H9 (cell line): Measurements from ENCODE around the gene GPR42. TPM values are rescaled to one million over a fixed set of nuclear protein-coding genes. Genes with fewer than 3 reads are reported as not detected.

ENCODE experiments used
- DNase-seq: peaks from one replicate; pipeline ENCODE4 v3.0.0-alpha.2; 2017
- H2AFZ ChIP-seq: one replicate; pipeline ENCODE4 v1.6.1; 2013; ENCODE audit warnings: mild to moderate bottlenecking, low read length, control low read depth, moderate library complexity
- H2AK5ac ChIP-seq: 2 replicates; pipeline ENCODE4 v1.6.1; 2013; ENCODE audit warnings: low read length, control low read depth, mixed read lengths; ENCODE audit not compliant: insufficient read length
- H2BK120ac ChIP-seq: one replicate; pipeline ENCODE4 v1.6.1; 2013; ENCODE audit warnings: low read depth, mild to moderate bottlenecking, low read length, control low read depth, inconsistent platforms; ENCODE audit not compliant: poor library complexity, severe bottlenecking
- H2BK12ac ChIP-seq: 2 replicates; pipeline ENCODE4 v1.6.1; 2013; ENCODE audit warnings: low read length, control low read depth, mixed read lengths, low read depth; ENCODE audit not compliant: insufficient read length
- H2BK15ac ChIP-seq: 2 replicates; pipeline ENCODE4 v1.6.1; 2013; ENCODE audit warnings: low read depth, low read length, control low read depth
- H2BK20ac ChIP-seq: one replicate; pipeline ENCODE4 v1.6.1; 2013; ENCODE audit warnings: low read depth, mild to moderate bottlenecking, low read length, control low read depth, inconsistent platforms; ENCODE audit not compliant: poor library complexity, severe bottlenecking
- H2BK5ac ChIP-seq: 2 replicates; pipeline ENCODE4 v1.6.1; 2013; ENCODE audit warnings: low read length, control low read depth, mixed read lengths; ENCODE audit not compliant: insufficient read length
- H3K14ac ChIP-seq: 2 replicates; pipeline ENCODE4 v1.6.1; 2013; ENCODE audit warnings: low read length, control low read depth; ENCODE audit not compliant: insufficient read depth
- H3K18ac ChIP-seq: 2 replicates; pipeline ENCODE4 v1.6.1; 2013; ENCODE audit warnings: low read depth, mild to moderate bottlenecking, mixed read lengths, low read length, control low read depth; ENCODE audit not compliant: insufficient read length
- H3K23ac ChIP-seq: 2 replicates; pipeline ENCODE4 v1.6.1; 2013; ENCODE audit warnings: low read length, control low read depth, mixed read lengths, low read depth; ENCODE audit not compliant: insufficient read length
- H3K23me2 ChIP-seq: 2 replicates; pipeline ENCODE4 v1.6.1; 2013; ENCODE audit warnings: low read depth, mild to moderate bottlenecking, mixed read lengths, low read length, control low read depth; ENCODE audit not compliant: insufficient read length, poor library complexity, severe bottlenecking
- H3K27ac ChIP-seq: 2 replicates; pipeline ENCODE4 v1.5.1; 2013; ENCODE audit warnings: low read length, control low read depth, mixed read lengths, low read depth; ENCODE audit not compliant: insufficient read length
- H3K27me3 ChIP-seq: 2 replicates; pipeline ENCODE4 v1.6.1; 2013; ENCODE audit warnings: low read length, control low read depth, inconsistent platforms; ENCODE audit not compliant: insufficient read depth
- H3K4ac ChIP-seq: 2 replicates; pipeline ENCODE4 v1.6.1; 2013; ENCODE audit warnings: low read depth, mild to moderate bottlenecking, control low read depth, inconsistent platforms, low read length, moderate library complexity
- H3K4me1 ChIP-seq: 2 replicates; pipeline ENCODE4 v1.6.1; 2013; ENCODE audit warnings: low read length, control low read depth, inconsistent platforms; ENCODE audit not compliant: insufficient read depth
- H3K4me2 ChIP-seq: 2 replicates; pipeline ENCODE4 v1.6.1; 2013; ENCODE audit warnings: low read length, control low read depth, mixed read lengths; ENCODE audit not compliant: insufficient read length, insufficient read depth
- H3K56ac ChIP-seq: 2 replicates; pipeline ENCODE4 v1.6.1; 2013; ENCODE audit warnings: low read depth, mild to moderate bottlenecking, mixed read lengths, low read length, control low read depth; ENCODE audit not compliant: insufficient read length
- H3K79me1 ChIP-seq: 2 replicates; pipeline ENCODE4 v1.6.1; 2013; ENCODE audit warnings: low read depth, mild to moderate bottlenecking, moderate library complexity, low read length, control low read depth, inconsistent platforms; ENCODE audit not compliant: insufficient read depth, poor library complexity, severe bottlenecking
- H3K79me2 ChIP-seq: 2 replicates; pipeline ENCODE4 v1.6.1; 2013; ENCODE audit warnings: low read length, control low read depth, inconsistent platforms; ENCODE audit not compliant: insufficient read depth
- H3K9ac ChIP-seq: 2 replicates; pipeline ENCODE4 v1.6.1; 2013; ENCODE audit warnings: low read length, control low read depth, mixed read lengths; ENCODE audit not compliant: insufficient read length; ENCODE audit errors: extremely low read depth
- H3K9me3 ChIP-seq: one replicate; pipeline ENCODE4 v1.6.1; 2013; ENCODE audit warnings: low read depth, low read length, inconsistent platforms; ENCODE audit not compliant: control insufficient read depth
- H3T11ph ChIP-seq: one replicate; pipeline ENCODE4 v1.6.1; 2013; ENCODE audit warnings: mild to moderate bottlenecking, low read length, control low read depth, inconsistent platforms
- H4K20me1 ChIP-seq: one replicate; pipeline ENCODE4 v1.6.1; 2013; ENCODE audit not compliant: control insufficient read depth, insufficient read length, insufficient read depth
- H4K5ac ChIP-seq: 2 replicates; pipeline ENCODE4 v1.6.1; 2013; ENCODE audit warnings: low read depth, mild to moderate bottlenecking, mixed read lengths, low read length, control low read depth; ENCODE audit not compliant: insufficient read length
- H4K8ac ChIP-seq: replicated peaks from 2 replicates; pipeline ENCODE4 v1.6.1; 2013; ENCODE audit warnings: low read length, control low read depth, mixed read lengths, low read depth; ENCODE audit not compliant: insufficient read length
- H4K91ac ChIP-seq: 2 replicates; pipeline ENCODE4 v1.6.1; 2013; ENCODE audit warnings: low read depth, mild to moderate bottlenecking, moderate library complexity, mixed read lengths, low read length, control low read depth; ENCODE audit not compliant: insufficient read length
- H3K27ac Mint-ChIP-seq, 3 experiments: 2 replicates in 2 of 3; 3 replicates in 1 of 3; pipeline ENCODE4 v1.8.0; 2020 to 2021; ENCODE audit warnings: mixed read lengths in 3 of 3, mild to moderate bottlenecking in 1 of 3, moderate library complexity in 1 of 3
- H3K27me3 Mint-ChIP-seq: 2 replicates; pipeline ENCODE4 v1.8.0; 2021; ENCODE audit warnings: low read depth, mild to moderate bottlenecking, moderate library complexity, mixed read lengths
- H3K36me3 Mint-ChIP-seq, 3 experiments: 2 replicates in 2 of 3; 3 replicates in 1 of 3; pipeline ENCODE4 v1.8.0; 2020 to 2021; ENCODE audit warnings: low read depth in 3 of 3, mixed read lengths in 3 of 3; ENCODE audit not compliant: insufficient read depth in 1 of 3
- H3K4me1 Mint-ChIP-seq, 2 experiments: 2 replicates each; pipeline ENCODE4 v1.8.0; 2020; ENCODE audit warnings: mixed read lengths in 2 of 2
- H3K4me3 Mint-ChIP-seq, 2 experiments: 2 replicates in 1 of 2; 3 replicates in 1 of 2; pipeline ENCODE4 v1.8.0; 2020 to 2021; ENCODE audit warnings: mild to moderate bottlenecking in 2 of 2, mixed read lengths in 2 of 2, moderate library complexity in 1 of 2
- H3K9me3 Mint-ChIP-seq, 2 experiments: 2 replicates in 1 of 2; 3 replicates in 1 of 2; pipeline ENCODE4 v1.8.0; 2020; ENCODE audit warnings: mild to moderate bottlenecking in 2 of 2, mixed read lengths in 2 of 2, moderate library complexity in 1 of 2
- WGBS: extraction: QIAGEN DNeasy Blood & Tissue Kit; methylation state at CpG from one replicate; pipeline ENCODE4 v1.1.7; 2013; ENCODE audit warnings: missing lambda C conversion rate, low lambda C conversion rate, mixed read lengths; ENCODE audit not compliant: insufficient read length; ENCODE audit errors: extremely low coverage; 5-methylcytosine and 5-hydroxymethylcytosine counted together
- total RNA-seq: library from RNA; stranded (reverse); gene quantifications from 2 replicates; pipeline ENCODE4 v1.2.1, GENCODE V29; 2021
- TF ChIP-seq, protein P1 (sequence below): fragments of 200-600 bp; sonication (generic); conservative IDR thresholded peaks from 3 replicates; pipeline ENCODE4 v1.8.0; 2021; ENCODE audit warnings: antibody characterized with exemption, mild to moderate bottlenecking

The GPR42 gene
- total RNA-seq, 1 experiment from 2014 or later, result not detected

DNA sequence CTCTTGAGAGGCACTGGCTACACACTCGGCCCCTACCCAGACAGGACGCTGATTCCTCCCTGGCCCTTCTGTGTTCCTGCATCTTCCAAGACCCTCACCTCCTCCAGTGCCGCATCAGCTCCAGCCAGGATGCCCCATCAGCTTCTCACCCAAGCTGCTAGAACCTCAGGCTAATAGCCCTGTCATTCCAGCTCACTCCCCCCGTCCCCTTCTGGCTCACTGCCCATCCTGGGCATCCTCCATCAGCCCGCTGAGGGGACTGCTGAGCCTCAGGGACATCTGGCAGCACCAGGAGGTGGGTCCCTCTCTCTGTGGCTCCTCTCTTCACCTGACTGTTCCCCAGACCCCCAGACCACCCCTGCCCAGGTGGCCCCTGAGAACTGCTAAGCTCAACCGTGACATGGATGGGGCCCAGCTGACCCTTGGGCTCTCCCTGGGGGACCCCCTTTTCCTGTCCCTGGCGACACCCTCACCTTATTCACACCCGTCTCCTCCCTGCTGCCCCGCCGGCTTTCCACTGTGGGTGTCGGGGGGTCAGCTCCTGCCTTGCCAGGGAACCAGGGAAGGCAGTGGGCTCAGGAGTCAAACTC, 7.8 kb upstream of the GPR42 start:
- TF ChIP-seq, protein P1, sequence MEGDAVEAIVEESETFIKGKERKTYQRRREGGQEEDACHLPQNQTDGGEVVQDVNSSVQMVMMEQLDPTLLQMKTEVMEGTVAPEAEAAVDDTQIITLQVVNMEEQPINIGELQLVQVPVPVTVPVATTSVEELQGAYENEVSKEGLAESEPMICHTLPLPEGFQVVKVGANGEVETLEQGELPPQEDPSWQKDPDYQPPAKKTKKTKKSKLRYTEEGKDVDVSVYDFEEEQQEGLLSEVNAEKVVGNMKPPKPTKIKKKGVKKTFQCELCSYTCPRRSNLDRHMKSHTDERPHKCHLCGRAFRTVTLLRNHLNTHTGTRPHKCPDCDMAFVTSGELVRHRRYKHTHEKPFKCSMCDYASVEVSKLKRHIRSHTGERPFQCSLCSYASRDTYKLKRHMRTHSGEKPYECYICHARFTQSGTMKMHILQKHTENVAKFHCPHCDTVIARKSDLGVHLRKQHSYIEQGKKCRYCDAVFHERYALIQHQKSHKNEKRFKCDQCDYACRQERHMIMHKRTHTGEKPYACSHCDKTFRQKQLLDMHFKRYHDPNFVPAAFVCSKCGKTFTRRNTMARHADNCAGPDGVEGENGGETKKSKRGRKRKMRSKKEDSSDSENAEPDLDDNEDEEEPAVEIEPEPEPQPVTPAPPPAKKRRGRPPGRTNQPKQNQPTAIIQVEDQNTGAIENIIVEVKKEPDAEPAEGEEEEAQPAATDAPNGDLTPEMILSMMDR, result no peak
- H2BK5ac ChIP-seq, result no peak overlapping the region
- no peak overlapping the region for H2AK5ac ChIP-seq
- Mint-ChIP-seq H3K9me3 (no peaks in the 10 kb centered on the region), H3K36me3 (no peaks in the 10 kb centered on the region), H3K4me1 (peaks cover 1 to 3% of the 10 kb centered on the region in 2 experiments; a peak in 2 of 4 replicates), H3K27me3 (peaks cover 10% of the 10 kb centered on the region), H3K27ac (no peak overlapping the region), H3K4me3 (no peak overlapping the region)
- no peak overlapping the region for H4K91ac ChIP-seq
- H3T11ph ChIP-seq, result no peak overlapping the region
- H3K23me2 ChIP-seq, result no peaks in the 10 kb centered on the region
- H4K20me1 ChIP-seq, result no peaks in the 10 kb centered on the region
- no peak overlapping the region for H3K9ac ChIP-seq
- H3K79me2 ChIP-seq, result no peaks in the 10 kb centered on the region
- H3K23ac ChIP-seq, result no peak overlapping the region
- no peak overlapping the region for H3K27ac ChIP-seq
- WGBS, result no CpG with 5 or more reads among the region's 11 CpGs
- no peak overlapping the region for H2AFZ ChIP-seq
- no peak overlapping the region for H3K4ac ChIP-seq
- no peak overlapping the region for H2BK20ac ChIP-seq
- no peak overlapping the region for H3K14ac ChIP-seq
- no peak overlapping the region for H3K18ac ChIP-seq
- H2BK12ac ChIP-seq, result no peak overlapping the region
- H3K79me1 ChIP-seq, result no peaks in the 10 kb centered on the region
- no peak overlapping the region for H4K8ac ChIP-seq
- DNase-seq, result peak; percentile 4
- no peak overlapping the region for H4K5ac ChIP-seq
- no peak overlapping the region for H3K4me2 ChIP-seq
- no peaks in the 10 kb centered on the region for H3K9me3 ChIP-seq
- H3K56ac ChIP-seq, result no peak overlapping the region
- no peak overlapping the region for H2BK120ac ChIP-seq
- no peaks in the 10 kb centered on the region for H3K4me1 ChIP-seq
- no peak overlapping the region for H2BK15ac ChIP-seq
- H3K27me3 ChIP-seq, result no peaks in the 10 kb centered on the region
